Sigmoid colon (tissue), 7 donors: Measurements from ENCODE around the gene AMBRA1. TPM values are rescaled to one million over a fixed set of nuclear protein-coding genes. Genes with fewer than 3 reads are reported as not detected.

ENCODE experiments used
- DNase-seq: peaks from one replicate; pipeline ENCODE4 v3.0.0-alpha.2; 2019
- H3K27ac ChIP-seq, 4 donors: fragments of 200-600 bp; sonication (generic); one replicate each; pipeline ENCODE4 v1.5.1; 2016 to 2019; ENCODE audit warnings: mild to moderate bottlenecking in 1 of 4
- H3K27me3 ChIP-seq, 3 donors: fragments of 200-600 bp; sonication (generic); one replicate each; pipeline ENCODE4 v1.5.1; 2019; ENCODE audit warnings: mild to moderate bottlenecking in 1 of 3
- H3K36me3 ChIP-seq, 4 donors: fragments of 200-600 bp; sonication (generic); one replicate each; pipeline ENCODE4 v1.5.1; 2016 to 2019
- H3K4me1 ChIP-seq, 4 donors: fragments of 200-600 bp; sonication (generic); one replicate each; pipeline ENCODE4 v1.5.1; 2017 to 2019
- H3K4me3 ChIP-seq, 4 donors: fragments of 200-600 bp; sonication (generic); one replicate each; pipeline ENCODE4 v1.5.1; 2017 to 2019; ENCODE audit warnings: mild to moderate bottlenecking in 2 of 4, moderate library complexity in 1 of 4
- H3K9me3 ChIP-seq, 4 donors: fragments of 200-600 bp in 3 of 4; sonication (generic) in 3 of 4; one replicate each; pipeline versions ENCODE4 v1.5.1 to v1.6.1; 2013 to 2019
- EP300 ChIP-seq, 4 donors: sonication (generic); formaldehyde crosslinking; IDR thresholded peaks; one replicate each; pipeline ENCODE4 v1.6.1; 2017; ENCODE audit warnings: antibody characterized with exemption in 4 of 4
- POLR2A ChIP-seq, 2 donors: fragments of 450-650 bp; IDR thresholded peaks; one replicate each; pipeline ENCODE4 v1.6.1; 2016; ENCODE audit warnings: antibody characterized with exemption in 2 of 2, mild to moderate bottlenecking in 2 of 2, moderate library complexity in 2 of 2
- POLR2AphosphoS5 ChIP-seq, 4 donors: sonication (generic); formaldehyde crosslinking; IDR thresholded peaks; one replicate each; pipeline ENCODE4 v1.6.1; 2017; ENCODE audit warnings: antibody characterized with exemption in 4 of 4
- WGBS, 2 donors: extraction: QIAGEN DNeasy Blood & Tissue Kit; methylation state at CpG; one replicate each; pipeline ENCODE4 v1.1.7; 2013; 5-methylcytosine and 5-hydroxymethylcytosine counted together
- intact Hi-C: fragments of 100-400 bp; cut with DNase I; formaldehyde crosslinking; loops from one replicate; pipeline ENCODE4 v1.15.1; 2023
- polyA plus RNA-seq, 3 donors: library from polyadenylated mRNA; stranded (reverse); fragments of 200-250 nt; gene quantifications; one replicate each; pipeline ENCODE4 v1.2.3, GENCODE V29; 2013
- total RNA-seq, 4 donors: library from RNA; depleted of rRNA; stranded (reverse); fragments of >200 nt; gene quantifications; one replicate each; pipeline ENCODE4 v1.1.0, GENCODE V29; 2016
- TF ChIP-seq, protein P1 (sequence below), 4 experiments: fragments of 450-650 bp in 3 of 4; fragments of 200-600 bp in 1 of 4; IDR thresholded peaks; one replicate each; pipeline ENCODE4 v1.5.1; 2016 to 2019; ENCODE audit warnings: antibody characterized with exemption in 4 of 4, mild to moderate bottlenecking in 3 of 4, moderate library complexity in 2 of 4
- donor health status: healthy with polysubstance abuse.
- donor health status: Bipolar disorder and iron deficiency.
- donor health status: healthy.

Gene AMBRA1
- total and polyA plus RNA-seq, 7 donors: 8.4 to 33.0 (median 23.9) TPM

DNA sequence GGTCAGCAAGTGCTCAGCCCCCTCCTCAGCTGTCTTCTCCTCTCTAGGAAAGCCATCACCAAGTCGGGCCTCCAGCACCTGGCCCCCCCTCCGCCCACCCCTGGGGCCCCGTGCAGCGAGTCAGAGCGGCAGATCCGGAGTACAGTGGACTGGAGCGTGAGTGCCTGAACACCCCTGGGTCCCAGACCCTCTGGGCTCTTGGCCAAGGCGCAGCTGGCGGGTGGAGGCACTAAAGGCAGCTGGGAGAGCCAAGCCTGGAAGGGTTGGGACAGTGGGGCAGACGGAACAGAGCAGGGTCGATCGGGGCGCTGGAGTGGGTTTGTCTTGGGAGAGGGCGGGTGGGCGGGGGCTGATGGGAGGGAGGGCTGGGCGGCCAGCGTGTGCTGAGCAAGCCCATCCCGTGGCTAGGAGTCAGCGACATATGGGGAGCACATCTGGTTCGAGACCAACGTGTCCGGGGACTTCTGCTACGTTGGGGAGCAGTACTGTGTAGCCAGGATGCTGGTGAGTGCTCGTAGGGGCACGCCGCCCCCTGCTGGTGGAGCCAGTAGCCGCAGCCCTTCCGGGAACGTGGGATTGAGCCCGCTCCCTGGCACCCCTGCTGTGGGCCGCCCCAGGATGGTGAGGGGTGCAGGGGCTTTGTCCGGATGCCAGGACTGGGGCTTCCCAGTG lies 226.4 kb downstream of the AMBRA1 start:
- H3K4me1 ChIP-seq: peaks cover 0 to 30% (median 25%) of the 10 kb centered on the region in 4 donors
- no peak overlapping the region for H3K4me3 ChIP-seq
- WGBS, 2 donors: 35 to 41% methylated on average over 32 of the region's 32 CpGs
- no peaks in the 10 kb centered on the region for H3K9me3 ChIP-seq
- peak overlapping the region in 1 of 4 donors; percentile 25 for H3K27ac ChIP-seq
- intact Hi-C loops: loop anchor here (1.0 to 5.0 kb wide), 2 partner anchors 20 to 130 kb away; partner anchors contain the start of gene DGKZ
- TF ChIP-seq POLR2AphosphoS5 (IDR thresholded peaks at IDR 0.05): peak in 1 of 4 donors; percentile 15
- TF ChIP-seq POLR2A (IDR thresholded peaks at IDR 0.05): no peak
- TF ChIP-seq, protein P1, sequence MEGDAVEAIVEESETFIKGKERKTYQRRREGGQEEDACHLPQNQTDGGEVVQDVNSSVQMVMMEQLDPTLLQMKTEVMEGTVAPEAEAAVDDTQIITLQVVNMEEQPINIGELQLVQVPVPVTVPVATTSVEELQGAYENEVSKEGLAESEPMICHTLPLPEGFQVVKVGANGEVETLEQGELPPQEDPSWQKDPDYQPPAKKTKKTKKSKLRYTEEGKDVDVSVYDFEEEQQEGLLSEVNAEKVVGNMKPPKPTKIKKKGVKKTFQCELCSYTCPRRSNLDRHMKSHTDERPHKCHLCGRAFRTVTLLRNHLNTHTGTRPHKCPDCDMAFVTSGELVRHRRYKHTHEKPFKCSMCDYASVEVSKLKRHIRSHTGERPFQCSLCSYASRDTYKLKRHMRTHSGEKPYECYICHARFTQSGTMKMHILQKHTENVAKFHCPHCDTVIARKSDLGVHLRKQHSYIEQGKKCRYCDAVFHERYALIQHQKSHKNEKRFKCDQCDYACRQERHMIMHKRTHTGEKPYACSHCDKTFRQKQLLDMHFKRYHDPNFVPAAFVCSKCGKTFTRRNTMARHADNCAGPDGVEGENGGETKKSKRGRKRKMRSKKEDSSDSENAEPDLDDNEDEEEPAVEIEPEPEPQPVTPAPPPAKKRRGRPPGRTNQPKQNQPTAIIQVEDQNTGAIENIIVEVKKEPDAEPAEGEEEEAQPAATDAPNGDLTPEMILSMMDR (IDR thresholded peaks at IDR 0.05): peak; percentile 67 to 92 (median 88)
- no peak for TF ChIP-seq EP300 (IDR thresholded peaks at IDR 0.05)
- peaks cover 2 to 38% (median 16%) of the 10 kb centered on the region in 4 donors for H3K36me3 ChIP-seq
- DNase-seq: peak; percentile 86
- H3K27me3 ChIP-seq: no peaks in the 10 kb centered on the region

DNA sequence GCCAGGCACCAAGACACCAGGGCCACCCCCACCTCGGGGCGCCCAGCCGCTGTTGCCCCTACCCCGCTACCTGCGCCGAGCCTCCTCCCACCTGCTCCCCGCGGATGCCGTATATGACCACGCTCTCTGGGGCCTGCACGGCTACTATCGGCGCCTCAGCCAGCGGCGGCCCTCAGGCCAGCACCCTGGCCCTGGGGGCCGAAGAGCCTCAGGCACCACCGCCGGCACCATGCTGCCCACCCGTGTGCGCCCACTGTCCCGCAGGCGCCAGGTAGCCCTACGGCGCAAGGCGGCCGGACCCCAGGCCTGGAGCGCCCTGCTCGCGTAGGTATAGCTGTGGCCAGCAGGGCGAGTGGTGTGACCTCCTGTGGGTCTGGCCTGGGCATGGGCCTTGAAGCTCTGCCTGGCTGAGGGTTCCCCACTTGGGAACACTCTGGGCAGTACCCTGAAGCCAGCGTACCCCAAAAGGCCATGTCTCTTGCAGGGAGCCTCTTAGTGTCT lies 227.1 kb downstream of the AMBRA1 start:
- TF ChIP-seq POLR2A (IDR thresholded peaks at IDR 0.05) (no peak), EP300 (IDR thresholded peaks at IDR 0.05) (no peak), POLR2AphosphoS5 (IDR thresholded peaks at IDR 0.05) (no peak)
- TF ChIP-seq, protein P1 (IDR thresholded peaks at IDR 0.05): no peak
- peak overlapping the region in 1 of 4 donors; percentile 25 for H3K27ac ChIP-seq
- H3K36me3 ChIP-seq: peaks cover 2 to 31% (median 11%) of the 10 kb centered on the region in 4 donors
- intact Hi-C loops: loop anchor here (1.0 to 5.0 kb wide), 2 partner anchors 19 to 129 kb away; partner anchors contain the start of gene DGKZ
- H3K4me3 ChIP-seq: no peak overlapping the region
- H3K4me1 ChIP-seq: peaks cover 0 to 37% (median 32%) of the 10 kb centered on the region in 4 donors
- no peaks in the 10 kb centered on the region for H3K27me3 ChIP-seq
- no peaks in the 10 kb centered on the region for H3K9me3 ChIP-seq
- WGBS, 2 donors: 94 to 96% methylated on average over 31 of the region's 31 CpGs
- no peak for DNase-seq

DNA sequence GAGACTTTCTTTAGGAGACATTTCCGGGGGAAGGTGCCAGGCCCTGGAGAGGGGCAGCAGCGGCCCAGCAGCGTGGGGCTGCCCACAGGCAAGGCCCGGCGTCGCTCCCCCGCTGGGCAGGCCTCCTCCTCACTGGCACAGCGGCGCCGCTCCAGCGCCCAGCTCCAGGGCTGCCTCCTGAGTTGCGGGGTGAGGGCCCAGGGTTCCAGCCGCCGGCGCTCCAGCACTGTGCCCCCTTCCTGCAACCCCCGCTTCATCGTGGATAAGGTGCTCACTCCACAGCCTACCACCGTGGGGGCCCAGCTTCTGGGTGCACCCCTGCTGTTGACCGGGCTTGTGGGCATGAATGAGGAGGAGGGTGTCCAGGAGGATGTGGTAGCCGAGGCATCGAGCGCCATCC lies 227.6 kb downstream of the AMBRA1 start:
- TF ChIP-seq EP300 (IDR thresholded peaks at IDR 0.05) (no peak), POLR2AphosphoS5 (IDR thresholded peaks at IDR 0.05) (no peak), POLR2A (IDR thresholded peaks at IDR 0.05) (no peak)
- TF ChIP-seq, protein P1 (IDR thresholded peaks at IDR 0.05): no peak
- peaks cover 0 to 41% (median 37%) of the 10 kb centered on the region in 4 donors for H3K4me1 ChIP-seq
- DNase-seq: no peak
- no peak overlapping the region for H3K4me3 ChIP-seq
- no peak overlapping the region for H3K27ac ChIP-seq
- H3K27me3 ChIP-seq: no peaks in the 10 kb centered on the region
- intact Hi-C loops: loop anchor here (5.0 kb wide), 1 partner anchor 129 kb away; no protein-coding TSS in a partner anchor
- H3K36me3 ChIP-seq: peaks cover 0 to 27% (median 9%) of the 10 kb centered on the region in 4 donors
- WGBS, 2 donors: 94 to 96% methylated on average over 22 of the region's 22 CpGs
- H3K9me3 ChIP-seq: no peaks in the 10 kb centered on the region

DNA sequence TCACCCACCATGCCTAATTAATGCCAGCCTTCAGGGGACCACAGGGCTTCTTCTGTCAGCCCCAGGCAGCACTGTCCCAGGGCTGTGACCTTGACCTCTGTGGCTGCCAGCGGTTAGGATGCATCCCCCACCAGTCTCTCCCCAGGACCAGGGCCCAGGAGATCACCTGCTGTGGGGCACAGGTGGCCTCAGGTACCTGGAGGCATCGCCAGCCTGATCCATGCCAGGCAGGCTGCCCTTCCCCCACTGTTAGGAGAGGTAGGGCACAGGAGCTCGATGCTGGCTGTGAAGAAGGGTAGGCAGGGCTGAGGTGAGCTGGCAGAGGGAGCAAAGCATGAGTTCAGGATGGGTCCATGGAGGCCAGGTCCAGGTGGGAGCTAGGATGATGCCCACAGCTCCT lies 229.0 kb downstream of the AMBRA1 start:
- no peaks in the 10 kb centered on the region for H3K9me3 ChIP-seq
- no peak overlapping the region for H3K4me3 ChIP-seq
- DNase-seq: no peak
- H3K27me3 ChIP-seq: no peaks in the 10 kb centered on the region
- H3K27ac ChIP-seq: no peak overlapping the region
- 68 to 88% methylated on average over 3 of the region's 3 CpGs for WGBS, 2 donors
- H3K4me1 ChIP-seq: peaks cover 0 to 47% (median 44%) of the 10 kb centered on the region in 4 donors
- no peak for TF ChIP-seq POLR2AphosphoS5 (IDR thresholded peaks at IDR 0.05)
- TF ChIP-seq POLR2A (IDR thresholded peaks at IDR 0.05): no peak
- no peak for TF ChIP-seq EP300 (IDR thresholded peaks at IDR 0.05)
- TF ChIP-seq, protein P1 (IDR thresholded peaks at IDR 0.05): no peak
- peaks cover 0 to 12% (median 4%) of the 10 kb centered on the region in 4 donors for H3K36me3 ChIP-seq
- intact Hi-C loops: loop anchor here (5.0 kb wide), 1 partner anchor 127 kb away; no protein-coding TSS in a partner anchor
